Measurements from ENCODE around the gene NMT1.

The NMT1 gene

GRCh38 chr17:45052052-45052772 is 8.9 kb upstream of the NMT1 start:
- H3K36me3 ChIP-seq (ENCODE audit: insufficient read depth, low read length): no peaks in the 10 kb centered on the region
- WGBS: 17% methylated on average over 35 of the region's 36 CpGs
- no peaks in the 10 kb centered on the region for H3K4me1 ChIP-seq (ENCODE audit: insufficient read depth, low read length)
- H3K9me3 ChIP-seq (ENCODE audit: insufficient read depth, low read depth, low read length): no peaks in the 10 kb centered on the region
- peak overlapping the region; percentile 73 for H3K9ac ChIP-seq (ENCODE audit: low read depth, low read length)
- H3K27me3 ChIP-seq (ENCODE audit: insufficient read depth, low read length): no peaks in the 10 kb centered on the region
- H3K4me3 ChIP-seq (ENCODE audit: low read length): peak overlapping the region; percentile 66
- peak overlapping the region; percentile 86; the same call in 1 of the 2 replicates for H3K27ac ChIP-seq (ENCODE audit: low read depth, low read length)

GRCh38 chr17:45060382-45060796 is 728 bp upstream of the NMT1 start:
- H3K4me3 ChIP-seq (ENCODE audit: low read length): peak overlapping the region; percentile 92
- WGBS: 16% methylated on average over 15 of the region's 15 CpGs
- H3K27ac ChIP-seq (ENCODE audit: low read depth, low read length): peak overlapping the region; percentile 16; the same call in 1 of the 2 replicates

GRCh38 chr17:45061606-45062205 is 589 bp downstream of the NMT1 start:
- H3K4me3 ChIP-seq (ENCODE audit: low read length): peak overlapping the region; percentile 92
- H3K36me3 ChIP-seq (ENCODE audit: insufficient read depth, low read length): peaks cover 8% of the 10 kb centered on the region; the same call in 1 of the 2 replicates
- no peaks in the 10 kb centered on the region for H3K9me3 ChIP-seq (ENCODE audit: insufficient read depth, low read depth, low read length)
- H3K4me1 ChIP-seq (ENCODE audit: insufficient read depth, low read length): peaks cover 7% of the 10 kb centered on the region; the same call in 1 of the 2 replicates
- WGBS: 13% methylated on average over 13 of the region's 15 CpGs
- peak overlapping the region; percentile 92 for H3K27ac ChIP-seq (ENCODE audit: low read depth, low read length)
- H3K9ac ChIP-seq (ENCODE audit: low read depth, low read length): peak overlapping the region; percentile 96
- H3K27me3 ChIP-seq (ENCODE audit: insufficient read depth, low read length): no peaks in the 10 kb centered on the region

More at GRCh38 chr17:45060382-45060796, 728 bp upstream of the NMT1 start:
- Histone ChIP-seq H3K4me1 (ENCODE audit: insufficient read depth, low read length) (peaks cover 7% of the 10 kb centered on the region; the same call in 1 of the 2 replicates), H3K27me3 (ENCODE audit: insufficient read depth, low read length) (no peaks in the 10 kb centered on the region), H3K9me3 (ENCODE audit: insufficient read depth, low read depth, low read length) (no peaks in the 10 kb centered on the region), H3K9ac (ENCODE audit: low read depth, low read length) (peak overlapping the region; percentile 83), H3K36me3 (ENCODE audit: insufficient read depth, low read length) (peaks cover 8% of the 10 kb centered on the region; the same call in 1 of the 2 replicates)

GRCh38 chr17:45063198-45063597 is 2.1 kb downstream of the NMT1 start:
- Histone ChIP-seq H3K4me1 (ENCODE audit: insufficient read depth, low read length) (peaks cover 7% of the 10 kb centered on the region; the same call in 1 of the 2 replicates), H3K27me3 (ENCODE audit: insufficient read depth, low read length) (no peaks in the 10 kb centered on the region), H3K36me3 (ENCODE audit: insufficient read depth, low read length) (peaks cover 19% of the 10 kb centered on the region), H3K27ac (ENCODE audit: low read depth, low read length) (no peak overlapping the region), H3K9me3 (ENCODE audit: insufficient read depth, low read depth, low read length) (no peaks in the 10 kb centered on the region), H3K9ac (ENCODE audit: low read depth, low read length) (no peak overlapping the region), H3K4me3 (ENCODE audit: low read length) (no peak overlapping the region)
- WGBS: 100% methylated on average over 1 of the region's 1 CpG

GRCh38 chr17:45067637-45068036 is 6.5 kb downstream of the NMT1 start:
- Histone ChIP-seq H3K27me3 (ENCODE audit: insufficient read depth, low read length) (no peaks in the 10 kb centered on the region), H3K4me3 (ENCODE audit: low read length) (no peak overlapping the region), H3K4me1 (ENCODE audit: insufficient read depth, low read length) (no peaks in the 10 kb centered on the region), H3K9ac (ENCODE audit: low read depth, low read length) (no peak overlapping the region), H3K9me3 (ENCODE audit: insufficient read depth, low read depth, low read length) (no peaks in the 10 kb centered on the region), H3K27ac (ENCODE audit: low read depth, low read length) (no peak overlapping the region), H3K36me3 (ENCODE audit: insufficient read depth, low read length) (peaks cover 42% of the 10 kb centered on the region)
- 95% methylated on average over 2 of the region's 2 CpGs for WGBS

- no peaks in the 10 kb centered on the region for H3K4me1 ChIP-seq (ENCODE audit: insufficient read depth, low read length)
- H3K27ac ChIP-seq (ENCODE audit: low read depth, low read length): no peak overlapping the region
- H3K4me3 ChIP-seq (ENCODE audit: low read length): no peak overlapping the region
- WGBS: 93% methylated on average over 8 of the region's 8 CpGs
- no peaks in the 10 kb centered on the region for H3K27me3 ChIP-seq (ENCODE audit: insufficient read depth, low read length)
- peaks cover 58% of the 10 kb centered on the region for H3K36me3 ChIP-seq (ENCODE audit: insufficient read depth, low read length)
- no peak overlapping the region for H3K9ac ChIP-seq (ENCODE audit: low read depth, low read length)
- H3K9me3 ChIP-seq (ENCODE audit: insufficient read depth, low read depth, low read length): no peaks in the 10 kb centered on the region
Measured at GRCh38 chr17:45070001-45070400, 8.9 kb downstream of the NMT1 start.

- Histone ChIP-seq H3K4me3 (ENCODE audit: low read length) (no peak overlapping the region), H3K27ac (ENCODE audit: low read depth, low read length) (no peak overlapping the region), H3K4me1 (ENCODE audit: insufficient read depth, low read length) (no peaks in the 10 kb centered on the region), H3K9ac (ENCODE audit: low read depth, low read length) (no peak overlapping the region), H3K36me3 (ENCODE audit: insufficient read depth, low read length) (peaks cover 57% of the 10 kb centered on the region), H3K27me3 (ENCODE audit: insufficient read depth, low read length) (no peaks in the 10 kb centered on the region), H3K9me3 (ENCODE audit: insufficient read depth, low read depth, low read length) (no peaks in the 10 kb centered on the region)
- WGBS: 100% methylated on average over 2 of the region's 2 CpGs
Measured at GRCh38 chr17:45070809-45071208, 9.7 kb downstream of the NMT1 start.

GRCh38 chr17:45073414-45074070 is 12.4 kb downstream of the NMT1 start:
- H3K9me3 ChIP-seq (ENCODE audit: insufficient read depth, low read depth, low read length): no peaks in the 10 kb centered on the region
- no peak overlapping the region for H3K4me3 ChIP-seq (ENCODE audit: low read length)
- no peaks in the 10 kb centered on the region for H3K4me1 ChIP-seq (ENCODE audit: insufficient read depth, low read length)
- no peaks in the 10 kb centered on the region for H3K27me3 ChIP-seq (ENCODE audit: insufficient read depth, low read length)
- H3K36me3 ChIP-seq (ENCODE audit: insufficient read depth, low read length): peaks cover 61% of the 10 kb centered on the region
- H3K9ac ChIP-seq (ENCODE audit: low read depth, low read length): no peak overlapping the region
- H3K27ac ChIP-seq (ENCODE audit: low read depth, low read length): no peak overlapping the region
- 95% methylated on average over 4 of the region's 5 CpGs for WGBS

- Histone ChIP-seq H3K36me3 (ENCODE audit: insufficient read depth, low read length) (peaks cover 62% of the 10 kb centered on the region), H3K9ac (ENCODE audit: low read depth, low read length) (no peak overlapping the region), H3K4me3 (ENCODE audit: low read length) (no peak overlapping the region), H3K9me3 (ENCODE audit: insufficient read depth, low read depth, low read length) (no peaks in the 10 kb centered on the region), H3K27me3 (ENCODE audit: insufficient read depth, low read length) (no peaks in the 10 kb centered on the region), H3K4me1 (ENCODE audit: insufficient read depth, low read length) (no peaks in the 10 kb centered on the region), H3K27ac (ENCODE audit: low read depth, low read length) (no peak overlapping the region)
- WGBS: 96% methylated on average over 3 of the region's 3 CpGs
Measured at GRCh38 chr17:45077643-45078042, 16.5 kb downstream of the NMT1 start.

GRCh38 chr17:45081047-45081703 is 20.1 kb downstream of the NMT1 start:
- Histone ChIP-seq H3K36me3 (ENCODE audit: insufficient read depth, low read length) (peaks cover 67% of the 10 kb centered on the region), H3K27ac (ENCODE audit: low read depth, low read length) (no peak overlapping the region)
- 92% methylated on average over 6 of the region's 6 CpGs for WGBS

GRCh38 chr17:45086391-45086790 is 25.3 kb downstream of the NMT1 start:
- Histone ChIP-seq H3K36me3 (ENCODE audit: insufficient read depth, low read length) (peaks cover 92% of the 10 kb centered on the region), H3K9ac (ENCODE audit: low read depth, low read length) (no peak overlapping the region), H3K9me3 (ENCODE audit: insufficient read depth, low read depth, low read length) (no peaks in the 10 kb centered on the region), H3K4me1 (ENCODE audit: insufficient read depth, low read length) (peaks cover 3% of the 10 kb centered on the region; the same call in 1 of the 2 replicates), H3K27me3 (ENCODE audit: insufficient read depth, low read length) (no peaks in the 10 kb centered on the region), H3K4me3 (ENCODE audit: low read length) (no peak overlapping the region), H3K27ac (ENCODE audit: low read depth, low read length) (no peak overlapping the region)
- 97% methylated on average over 4 of the region's 4 CpGs for WGBS

More at GRCh38 chr17:45081047-45081703, 20.1 kb downstream of the NMT1 start:
- Histone ChIP-seq H3K9me3 (ENCODE audit: insufficient read depth, low read depth, low read length) (no peaks in the 10 kb centered on the region), H3K4me3 (ENCODE audit: low read length) (no peak overlapping the region), H3K27me3 (ENCODE audit: insufficient read depth, low read length) (no peaks in the 10 kb centered on the region), H3K4me1 (ENCODE audit: insufficient read depth, low read length) (no peaks in the 10 kb centered on the region), H3K9ac (ENCODE audit: low read depth, low read length) (no peak overlapping the region)

Measured in HUES64 (cell line).